HG02973 (cell line): Measurements from ENCODE around the gene SGSM1.
"Not testable (repeated sequence)": the region's sequence is repeated elsewhere in the genome, so short reads cannot be mapped to it uniquely, and the experiment has no call there.

Experiments used
- ATAC-seq: cut with Tn5 transposase; IDR thresholded peaks from one replicate; pipeline ENCODE4 v1.9.1; 2021; ENCODE audit warnings: moderate library complexity; ENCODE audit not compliant: unreplicated experiment

The SGSM1 gene

DNA sequence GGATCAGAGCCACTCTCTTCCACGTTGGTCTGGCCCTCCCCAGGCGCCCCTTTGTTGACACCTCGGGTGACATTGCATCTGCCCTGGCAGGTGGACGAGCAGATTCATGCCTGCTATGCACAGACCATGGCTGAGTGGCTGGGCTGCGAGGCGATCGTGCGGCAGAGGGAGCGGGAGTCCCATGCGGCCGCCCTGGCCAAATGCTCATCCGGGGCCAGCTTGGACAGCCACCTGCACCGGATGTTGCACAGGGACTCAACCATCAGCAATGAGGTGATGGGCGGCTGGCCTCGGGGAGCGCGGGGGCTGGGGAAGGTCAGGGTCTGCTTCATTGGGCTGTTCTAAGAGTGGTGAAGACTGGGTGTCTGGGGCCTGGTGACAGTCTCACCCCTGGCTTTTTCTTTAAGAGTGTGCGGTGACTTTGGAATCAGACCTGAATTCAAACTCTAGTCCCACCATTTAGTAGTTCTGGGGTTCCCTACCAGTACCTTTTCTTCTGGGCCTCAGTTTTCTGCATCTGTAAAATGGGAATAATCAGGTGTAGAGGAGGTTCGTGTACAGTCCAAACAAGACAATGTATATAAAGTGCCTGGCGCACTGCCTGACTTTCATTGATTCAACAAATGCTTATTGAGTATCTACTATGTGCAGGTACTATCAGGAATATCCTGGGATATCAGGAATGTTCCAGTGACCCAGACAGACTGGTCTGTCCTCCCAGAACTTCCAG lies 87.5 kb downstream of the SGSM1 start:
- ATAC-seq = no peak

DNA sequence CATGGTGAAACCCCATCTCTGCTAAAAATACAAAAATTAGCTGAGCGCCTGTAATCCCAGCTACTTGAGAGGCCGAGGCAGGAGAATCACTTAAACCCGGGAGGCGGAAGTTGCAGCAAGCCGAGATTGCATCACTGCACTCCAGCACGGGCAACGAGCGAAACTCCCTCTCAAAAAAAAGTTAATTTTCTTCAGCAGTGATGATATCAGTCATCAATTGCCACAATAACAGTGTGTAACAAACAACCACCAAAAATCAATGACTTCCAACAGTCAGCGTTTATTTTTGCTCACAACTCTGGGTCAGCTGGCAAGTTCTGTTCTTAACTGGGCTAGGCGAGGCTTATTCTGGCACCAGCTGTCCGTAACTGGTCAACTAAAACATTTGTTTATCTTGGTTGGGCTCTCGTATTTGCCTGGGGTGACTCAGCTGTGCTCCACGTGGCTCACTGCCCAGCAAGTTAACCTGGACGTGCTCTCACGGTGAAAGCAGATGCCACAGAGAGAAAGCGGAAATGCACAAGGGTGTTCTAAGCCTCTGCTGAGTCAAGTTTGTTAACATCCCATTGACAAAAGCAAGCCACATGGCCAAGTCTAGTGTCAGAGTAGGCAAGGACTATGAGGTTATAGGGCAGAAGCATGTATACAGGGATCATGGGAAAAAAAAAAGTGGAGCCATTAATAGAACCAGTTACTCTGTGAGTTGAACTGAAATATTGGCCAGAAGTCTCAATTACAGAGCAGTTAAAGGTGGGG lies 88.4 kb downstream of the SGSM1 start:
- ATAC-seq = no peak

DNA sequence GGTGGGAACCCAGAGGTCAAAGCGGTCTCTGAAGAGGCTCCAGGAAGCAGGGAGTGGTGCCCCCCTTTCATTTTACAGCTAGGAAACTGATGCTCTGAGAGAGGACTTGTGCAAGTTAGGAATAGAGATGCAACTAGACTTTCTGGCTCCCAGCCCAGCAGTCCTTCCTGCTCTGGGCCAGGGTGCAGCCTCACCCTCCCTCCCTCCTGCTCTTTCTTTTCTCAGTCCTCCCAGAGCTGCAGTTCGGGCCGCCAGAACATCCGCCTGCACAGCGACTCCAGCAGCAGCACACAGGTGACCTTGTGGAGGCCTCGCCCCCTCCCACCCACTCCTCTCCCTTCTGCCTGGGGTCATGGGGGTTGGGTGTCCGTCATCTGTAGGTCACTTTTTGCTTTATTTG lies 89.0 kb downstream of the SGSM1 start:
- no peak for ATAC-seq

DNA sequence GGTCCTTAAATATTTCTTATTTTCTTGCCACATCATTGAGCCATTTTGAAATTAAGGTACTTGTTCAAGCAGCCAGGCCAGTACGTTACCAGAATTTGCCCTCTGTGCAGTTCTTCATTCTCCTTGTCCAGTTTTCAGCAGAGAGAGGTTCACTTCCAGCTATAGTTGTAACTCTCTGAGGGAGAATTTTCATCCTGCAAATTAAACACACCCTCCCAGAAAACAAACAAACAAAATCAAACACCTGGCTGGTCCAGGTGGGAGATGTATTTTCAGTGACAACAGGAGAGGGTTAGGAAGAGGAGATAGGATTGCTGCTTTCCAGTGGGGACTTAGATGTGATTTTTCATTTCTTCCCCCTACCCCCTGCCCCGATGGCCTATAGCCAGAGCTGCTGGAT lies 95.4 kb downstream of the SGSM1 start:
- ATAC-seq = no peak

DNA sequence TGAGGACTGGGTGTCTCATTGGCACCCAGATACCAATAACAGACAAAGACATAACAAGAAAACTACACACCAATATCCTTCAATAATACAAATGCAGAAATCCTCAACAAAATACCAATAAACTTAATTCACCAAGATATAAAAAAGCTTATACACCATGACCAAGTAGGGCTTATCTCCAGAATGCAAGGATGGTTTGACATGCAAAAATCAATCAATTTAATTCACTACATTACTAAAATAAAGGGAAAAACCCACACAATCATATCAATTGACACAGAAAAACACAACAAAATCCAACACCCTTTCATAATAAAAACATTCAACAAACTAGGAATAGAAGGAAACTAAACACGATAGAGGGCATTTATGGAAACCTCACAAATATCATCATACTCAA lies 99.9 kb downstream of the SGSM1 start:
- ATAC-seq = no peak

DNA sequence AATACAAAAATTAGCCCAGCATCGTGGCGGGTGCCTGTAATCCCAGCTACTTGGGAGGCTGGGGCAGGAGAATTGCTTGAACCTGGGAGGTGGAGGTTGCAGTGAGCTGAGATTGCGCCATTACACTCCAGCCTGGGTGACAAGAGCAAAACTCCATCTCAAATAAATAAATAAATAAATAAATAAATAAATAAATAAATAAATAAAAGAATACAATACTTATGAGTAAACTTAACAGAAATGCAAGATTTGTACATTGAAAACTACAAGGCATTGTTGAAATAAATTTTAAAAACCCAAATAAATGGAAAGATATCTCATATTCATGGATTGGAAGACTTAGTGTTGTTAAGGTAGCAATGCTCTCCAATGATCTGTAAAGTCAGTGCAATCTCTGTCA lies 101.1 kb downstream of the SGSM1 start:
- ATAC-seq = not testable (repeated sequence)

DNA sequence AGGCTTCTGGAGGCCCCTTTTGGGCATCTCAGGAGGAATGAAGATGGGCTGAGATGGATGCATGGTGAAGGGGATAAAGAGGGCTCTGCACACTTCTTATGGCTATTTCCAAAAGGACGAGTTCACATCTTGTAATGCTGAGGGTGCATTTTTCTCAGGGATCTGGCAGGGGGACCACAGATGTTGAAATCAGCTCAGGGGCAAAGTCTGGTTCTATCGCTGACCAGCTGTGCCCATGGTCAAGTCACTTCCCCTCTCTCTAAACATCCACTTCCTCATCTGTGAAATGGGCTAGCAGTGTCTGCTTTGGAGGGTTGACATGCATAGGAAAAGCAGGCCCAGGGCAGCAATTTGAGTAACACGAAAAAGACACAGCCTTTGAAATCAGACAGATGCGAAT lies 114.0 kb downstream of the SGSM1 start:
- no peak for ATAC-seq

DNA sequence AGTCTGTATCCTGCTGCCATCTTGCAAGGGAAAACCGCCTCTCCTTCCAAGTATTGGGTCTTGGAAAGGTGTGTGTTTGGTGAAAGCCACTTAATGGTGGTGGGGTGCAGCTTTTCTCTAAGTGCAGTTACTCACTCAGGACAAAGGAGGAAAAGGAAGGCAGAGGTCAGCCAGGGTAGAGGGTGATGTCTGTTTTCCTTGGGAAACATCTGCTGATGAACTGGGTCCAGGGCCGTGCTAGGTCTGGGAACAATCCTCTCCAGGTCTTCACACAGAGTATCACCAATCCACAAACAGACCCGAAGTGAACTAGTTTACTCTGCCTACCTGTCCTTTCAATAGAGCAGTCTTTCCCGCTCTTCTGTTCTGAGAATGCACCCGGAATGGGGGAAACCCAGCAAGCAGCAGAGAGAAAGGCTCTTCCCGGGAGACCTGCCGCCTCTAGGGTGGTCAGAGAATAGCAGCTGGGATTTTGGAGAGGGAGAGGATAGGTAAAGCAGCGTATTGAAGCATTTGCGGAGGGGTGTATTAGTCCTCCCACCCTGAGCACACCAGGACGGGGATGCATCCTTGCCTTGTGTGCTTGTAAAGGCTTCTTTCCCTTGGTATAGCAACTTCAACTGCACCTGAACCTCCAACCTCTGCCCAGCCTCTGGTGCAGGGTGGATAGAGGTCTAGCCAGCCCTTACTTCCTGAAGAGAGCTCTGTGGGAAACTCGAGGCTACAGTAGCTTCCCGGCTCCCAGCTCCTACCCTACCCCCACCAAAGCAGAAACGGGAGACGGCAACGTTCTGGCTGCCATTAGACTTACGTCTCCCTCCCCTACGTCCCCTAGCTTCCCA lies 119.8 kb downstream of the SGSM1 start:
- no peak for ATAC-seq

DNA sequence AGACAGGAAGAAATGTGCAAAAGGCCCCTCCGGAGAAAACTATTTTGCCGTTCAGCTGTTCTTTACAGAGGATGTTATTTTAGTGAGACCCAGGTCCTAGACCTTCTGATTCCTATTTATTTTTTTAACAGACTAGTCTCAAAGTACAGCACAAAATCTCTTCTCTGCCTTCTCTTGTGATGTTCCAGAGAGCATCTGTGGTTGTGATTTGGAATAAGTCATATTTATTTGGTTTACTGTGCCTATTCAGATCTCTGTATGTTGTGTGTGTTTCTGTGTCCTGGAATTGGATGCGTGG lies 120.4 kb downstream of the SGSM1 start:
- ATAC-seq = no peak

DNA sequence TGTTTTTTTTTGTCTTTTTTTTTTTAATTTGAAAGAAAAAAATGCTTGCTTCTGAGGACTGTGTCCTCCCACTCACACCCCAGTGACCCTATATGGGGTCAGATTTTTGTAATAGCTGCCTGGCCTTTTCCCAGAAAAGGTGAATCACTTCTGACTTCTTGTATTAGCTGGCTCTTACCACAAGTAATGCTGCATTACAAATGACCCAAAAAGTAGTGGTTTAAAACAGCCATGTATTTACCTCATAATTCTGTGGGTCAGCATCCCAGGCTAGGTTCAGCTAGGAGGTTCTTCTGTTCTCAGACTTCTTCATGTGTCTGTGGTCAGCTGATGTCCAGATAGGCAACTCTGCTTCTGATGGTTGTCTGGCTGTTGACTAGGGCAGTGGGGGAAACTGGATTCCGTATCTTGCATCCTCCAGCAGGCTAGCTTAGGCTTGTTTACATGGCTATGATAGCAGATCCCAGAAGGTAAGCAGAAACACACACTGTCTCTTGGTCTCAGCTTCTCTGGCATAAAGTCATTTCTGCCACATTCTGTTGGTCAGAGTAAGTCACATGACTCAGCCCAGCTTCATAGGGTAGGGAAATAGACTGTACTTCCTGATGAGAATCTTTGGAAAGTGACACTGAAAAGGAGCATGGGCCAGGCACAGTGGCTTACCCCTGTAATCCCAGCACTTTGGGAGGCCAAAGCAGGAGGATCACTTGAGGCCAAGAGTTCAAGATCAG lies 121.0 kb downstream of the SGSM1 start:
- ATAC-seq = no peak

DNA sequence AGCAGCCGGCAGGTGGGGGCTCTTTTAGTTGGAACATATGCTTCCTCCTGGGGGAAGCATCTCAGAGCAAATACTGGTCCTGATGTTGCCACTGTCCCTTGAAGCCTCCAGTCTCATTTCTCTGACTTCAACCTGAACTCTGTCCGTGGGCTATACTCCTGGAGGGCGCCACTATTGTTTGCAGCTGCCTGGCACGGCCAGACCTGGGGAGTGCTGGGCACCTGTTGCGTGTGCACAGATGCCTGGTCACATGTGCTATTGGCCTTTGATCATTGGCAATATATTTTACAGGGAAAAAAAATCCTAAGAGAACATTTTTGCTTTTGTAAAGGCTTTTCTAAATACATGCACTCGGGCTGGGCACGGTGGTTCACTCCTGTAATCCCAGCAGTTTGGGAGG lies 122.3 kb downstream of the SGSM1 start:
- ATAC-seq = no peak

DNA sequence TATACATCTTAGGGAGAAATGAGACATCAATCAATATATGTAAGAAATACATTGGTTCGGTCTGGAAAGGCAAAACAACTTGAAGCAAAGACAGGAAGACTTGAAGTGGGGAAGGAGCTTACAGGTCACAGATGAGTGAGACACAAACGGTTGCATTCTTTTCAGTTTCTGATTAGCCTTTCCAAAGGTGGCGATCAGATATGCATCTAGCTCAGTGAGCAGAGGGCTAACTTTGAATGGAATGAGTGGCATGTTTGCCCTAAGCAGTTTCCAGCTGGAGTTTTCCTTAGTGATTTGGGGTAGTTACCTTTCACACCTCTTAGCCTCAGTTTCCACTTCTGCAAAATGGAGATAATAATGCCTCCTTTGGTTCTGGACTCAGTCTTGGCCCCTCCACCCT lies 124.7 kb downstream of the SGSM1 start:
- no peak for ATAC-seq

DNA sequence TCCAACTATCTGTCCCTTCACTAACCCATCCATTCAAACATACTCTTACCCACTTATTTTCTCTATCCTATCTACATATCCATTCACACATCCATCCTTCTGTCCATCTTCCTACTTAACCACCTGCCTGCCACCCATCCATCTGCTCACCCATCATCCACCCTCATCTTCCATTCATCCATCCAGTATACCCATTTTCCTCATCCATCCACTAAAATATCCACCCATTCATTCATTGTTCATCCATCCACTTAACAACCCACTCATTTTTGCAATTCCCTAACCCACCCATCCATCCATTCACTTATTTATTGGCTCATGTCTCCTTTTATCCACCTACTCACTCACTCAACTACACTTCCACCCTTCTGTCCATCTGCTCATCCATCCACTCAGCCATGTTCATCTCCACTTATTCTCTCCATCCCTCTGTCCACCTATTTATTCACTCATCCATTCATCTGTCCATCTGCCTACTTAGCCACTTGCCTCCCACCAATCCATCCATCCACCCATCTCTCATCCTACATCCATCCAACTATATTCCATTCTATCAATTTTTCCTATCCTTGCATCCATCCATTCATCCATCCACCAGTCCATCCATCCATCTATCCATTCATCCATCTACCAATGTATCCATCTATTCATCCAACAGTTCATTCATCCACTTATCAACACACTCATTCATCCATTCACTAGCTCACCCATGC lies 129.9 kb downstream of the SGSM1 start:
- no peak for ATAC-seq

DNA sequence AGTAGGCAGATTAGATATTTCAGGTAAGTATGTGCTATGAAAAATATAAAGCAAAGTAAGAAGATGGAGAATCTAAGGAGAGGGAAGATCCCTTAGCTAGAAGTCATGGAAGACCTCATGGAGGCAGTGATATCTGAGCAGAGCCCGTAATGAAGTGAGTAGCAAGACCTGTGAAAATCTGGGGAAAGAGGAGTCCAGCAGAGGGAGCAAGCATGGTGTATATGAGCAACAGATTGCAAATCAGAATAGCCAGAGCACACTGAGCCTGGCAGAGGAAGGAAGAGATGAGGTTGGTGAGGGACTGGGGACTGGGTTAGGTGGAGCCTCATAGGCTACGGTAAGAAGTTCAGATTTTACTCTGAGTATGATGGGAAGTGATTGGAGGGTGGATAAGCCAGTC lies 131.1 kb downstream of the SGSM1 start:
- no peak for ATAC-seq

DNA sequence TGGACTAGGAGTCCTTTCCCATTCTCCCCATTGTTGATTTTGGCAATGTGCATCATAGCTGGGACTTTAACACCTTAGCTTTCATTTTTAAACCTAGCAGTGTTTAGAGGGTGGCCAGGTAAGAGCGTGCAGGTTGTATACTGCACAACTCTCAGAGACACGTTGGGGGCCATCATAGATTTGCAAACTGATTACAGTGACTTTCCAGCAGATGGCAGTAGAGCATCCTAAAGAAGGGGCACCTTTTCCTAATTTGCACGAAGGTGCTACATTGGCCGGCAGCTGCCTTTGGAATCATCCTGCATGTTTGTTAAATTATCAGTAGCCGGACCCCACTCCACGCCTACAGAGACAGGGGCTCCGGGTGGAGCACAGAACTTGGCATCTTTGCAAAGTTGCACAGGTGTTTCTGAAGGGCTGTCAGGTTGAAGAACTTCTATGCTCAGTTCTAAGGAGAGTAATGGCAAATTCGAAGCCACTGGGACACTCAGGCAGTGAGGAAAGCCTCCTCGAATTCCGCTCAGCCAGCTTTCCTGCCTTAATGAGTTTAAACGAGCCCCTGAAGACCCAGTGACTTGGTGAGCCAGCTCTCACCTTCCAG lies 132.8 kb downstream of the SGSM1 start:
- ATAC-seq = no peak

DNA sequence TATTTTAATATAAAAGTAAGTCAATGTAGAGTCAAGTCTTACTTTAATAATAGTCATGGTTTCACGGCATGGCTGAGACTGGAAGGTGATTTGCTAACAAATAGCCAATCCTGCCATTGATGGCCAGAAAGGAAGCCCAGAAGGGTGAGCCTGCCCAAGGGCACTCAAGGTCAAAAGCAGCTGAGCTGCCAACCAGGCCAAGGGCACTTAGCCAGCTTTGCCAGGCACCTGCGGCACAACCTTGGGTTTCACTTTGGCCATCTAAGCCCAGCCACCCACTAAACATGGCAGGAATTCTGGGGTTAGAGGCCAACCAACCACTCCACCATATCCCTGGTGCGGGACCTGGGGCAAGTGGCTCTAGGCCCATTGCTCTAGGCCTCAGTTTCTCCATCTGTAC lies 136.3 kb downstream of the SGSM1 start:
- no peak for ATAC-seq

DNA sequence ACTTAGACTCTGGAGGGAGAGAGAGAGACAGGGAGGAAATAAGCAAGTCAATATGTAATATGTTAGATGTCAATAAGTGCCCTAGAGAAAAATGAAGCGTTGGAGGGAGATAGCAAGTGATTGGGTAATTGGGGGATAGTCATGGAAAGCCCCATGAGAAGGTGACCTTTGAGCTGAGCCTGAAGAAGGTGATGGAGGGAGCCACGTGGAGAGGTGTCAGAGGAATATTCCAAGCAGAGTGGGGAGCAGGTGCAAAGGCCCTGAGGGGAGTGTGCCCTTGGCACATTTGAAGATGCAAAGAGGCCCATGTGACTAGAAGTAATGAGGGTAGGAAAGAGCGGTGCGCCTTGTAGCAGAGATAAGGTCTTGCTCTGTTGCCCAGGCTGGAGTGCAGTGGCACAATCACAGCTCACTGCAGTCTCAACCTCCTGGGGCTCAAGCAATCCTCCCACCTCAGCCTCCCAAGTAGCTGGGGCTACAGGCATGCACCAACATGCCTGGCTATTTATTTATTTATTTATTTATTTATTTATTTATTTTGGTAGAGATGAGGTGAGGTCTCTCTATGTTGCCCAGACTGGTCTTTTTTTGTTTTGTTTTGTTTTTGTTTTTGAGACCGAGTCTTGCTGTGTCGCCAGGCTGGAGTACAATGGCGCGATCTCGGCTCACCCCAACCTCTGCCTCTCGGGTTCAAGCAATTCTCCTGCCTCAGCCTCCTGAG lies 138.4 kb downstream of the SGSM1 start:
- no peak for ATAC-seq

DNA sequence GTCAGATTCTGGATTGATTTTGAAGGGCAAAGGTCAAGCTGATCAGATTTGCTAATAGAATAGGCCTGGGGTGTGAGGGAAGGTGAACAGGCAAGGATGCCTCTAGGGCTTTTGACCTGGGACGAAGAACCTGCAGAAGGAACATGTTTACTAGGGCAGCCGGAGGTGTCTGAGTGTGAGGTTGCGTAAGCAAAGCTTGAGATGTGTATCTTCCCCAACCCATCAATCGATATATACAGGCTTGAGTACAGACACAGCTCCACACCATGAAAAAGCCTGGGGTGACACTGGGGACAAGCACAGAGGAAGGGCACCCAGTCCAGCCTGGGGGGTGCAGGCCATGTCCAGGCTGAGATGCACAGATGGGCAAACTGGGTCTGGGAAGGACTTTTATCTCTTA lies 139.4 kb downstream of the SGSM1 start:
- ATAC-seq = no peak

DNA sequence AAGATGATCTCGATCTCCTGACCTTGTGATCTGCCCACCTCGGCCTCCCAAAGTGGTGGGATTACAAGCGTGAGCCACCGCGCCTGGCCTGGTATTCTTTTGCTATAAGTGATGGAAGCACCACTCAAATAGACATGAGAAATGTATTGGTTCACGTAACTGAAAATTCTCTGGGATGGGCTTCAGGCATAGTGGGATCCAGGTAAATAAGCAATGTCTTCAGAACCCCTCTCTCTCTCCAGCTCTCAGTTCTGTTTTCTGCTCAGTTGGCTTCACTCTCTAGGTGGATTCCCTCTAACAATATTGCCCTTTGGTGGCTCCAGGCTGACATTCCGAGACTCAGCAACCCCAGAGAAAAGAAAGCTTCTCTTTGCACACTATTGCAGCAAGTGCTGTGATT lies 141.4 kb downstream of the SGSM1 start:
- no peak for ATAC-seq

DNA sequence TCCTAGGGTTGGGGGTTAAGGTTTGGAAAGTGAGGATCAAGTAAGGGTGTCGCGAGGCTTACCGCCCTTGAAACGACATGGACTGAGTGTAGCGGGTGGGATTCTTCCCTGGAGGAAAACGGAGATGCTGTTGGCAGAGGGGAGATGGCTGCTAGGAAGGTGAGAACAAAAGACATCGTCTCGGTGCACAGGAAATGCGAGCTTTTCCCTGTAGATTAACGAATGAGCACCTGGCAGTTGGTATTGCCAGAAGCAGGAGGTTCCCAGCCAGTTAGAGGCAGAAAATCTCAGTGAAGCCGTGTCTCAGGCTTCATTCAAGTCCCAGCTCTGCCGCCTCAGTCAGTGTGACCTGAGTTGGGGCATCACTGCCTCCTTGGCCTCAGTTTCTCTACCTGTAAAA lies 141.9 kb downstream of the SGSM1 start:
- no peak for ATAC-seq
